Activated CD4-positive, alpha-beta T cell treated with anti-CD3 and anti-CD28 coated beads, Interleukin-10, Interleukin-2, amounts not matched to agents 100 ng/mL and 50 ng/mL, durations not matched to agents 16 hours and 8 hours (primary cell): ENCODE data around the gene CAMTA1.

Source experiments
- DNase-seq: peaks from one replicate; pipeline ENCODE4 v3.0.0-alpha.2; 2020

CAMTA1 gene

DNA sequence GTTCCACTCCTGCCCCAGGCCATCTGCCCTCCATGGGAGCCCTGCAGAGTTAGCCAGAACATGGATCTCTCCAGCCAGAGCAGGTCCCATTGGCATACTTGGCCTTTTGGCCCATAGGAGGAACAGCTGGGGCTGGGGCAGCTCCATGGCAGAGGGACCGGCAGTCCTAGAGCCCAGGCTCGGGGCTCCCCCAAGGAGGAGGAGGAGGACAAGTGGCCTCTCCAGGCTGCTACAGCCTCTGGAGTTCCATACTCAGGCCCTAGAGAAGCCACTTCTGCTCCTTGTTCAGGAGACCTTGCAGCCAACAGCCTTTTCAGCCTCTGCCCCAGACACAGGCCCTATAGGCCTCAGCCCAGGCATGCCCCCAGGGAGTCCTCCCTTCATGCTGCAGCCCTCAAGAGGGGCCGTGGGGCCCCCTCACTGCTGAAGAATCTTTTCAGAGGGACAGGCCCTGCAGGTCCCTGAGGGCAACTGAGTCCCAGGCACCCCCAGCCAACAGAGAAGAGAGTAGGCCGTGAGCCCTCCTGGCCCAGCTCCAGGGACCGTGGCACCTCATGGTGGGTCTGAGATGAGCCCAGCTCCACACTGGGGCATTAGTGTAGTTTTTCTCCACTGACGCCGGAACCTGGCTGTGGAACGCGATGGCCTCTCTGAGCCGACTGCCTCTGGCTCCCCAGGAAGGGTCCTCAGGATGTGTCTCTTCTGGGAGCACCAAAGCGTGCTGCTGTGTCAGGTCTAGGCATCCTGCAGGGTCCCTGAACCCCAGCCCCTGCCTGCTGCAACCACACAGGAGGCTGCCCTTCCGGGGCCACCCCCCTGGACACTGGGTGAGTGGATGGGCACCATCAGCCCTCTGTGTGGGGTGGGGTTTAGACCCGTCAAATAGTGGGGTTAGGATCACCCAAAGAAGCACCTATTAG, 688.2 kb downstream of the CAMTA1 start:
- no peak for DNase-seq

DNA sequence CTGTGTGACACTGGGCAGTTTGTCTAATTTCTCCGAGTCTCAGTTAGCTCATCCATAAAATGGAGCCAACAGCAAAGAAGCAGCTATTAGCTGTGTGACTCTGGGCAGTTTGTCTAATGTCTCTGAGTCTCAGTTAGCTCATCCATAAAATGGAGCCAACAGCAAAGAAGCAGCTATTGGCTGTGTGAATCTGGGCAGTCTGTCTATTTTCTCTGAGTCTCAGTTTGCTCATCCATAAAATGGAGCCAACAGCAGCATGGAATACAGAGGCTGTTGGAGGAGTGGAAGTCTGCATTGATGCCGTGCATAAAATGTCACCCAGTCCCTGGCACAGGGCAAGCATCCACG, 688.9 kb downstream of the CAMTA1 start:
- DNase-seq, result no peak

DNA sequence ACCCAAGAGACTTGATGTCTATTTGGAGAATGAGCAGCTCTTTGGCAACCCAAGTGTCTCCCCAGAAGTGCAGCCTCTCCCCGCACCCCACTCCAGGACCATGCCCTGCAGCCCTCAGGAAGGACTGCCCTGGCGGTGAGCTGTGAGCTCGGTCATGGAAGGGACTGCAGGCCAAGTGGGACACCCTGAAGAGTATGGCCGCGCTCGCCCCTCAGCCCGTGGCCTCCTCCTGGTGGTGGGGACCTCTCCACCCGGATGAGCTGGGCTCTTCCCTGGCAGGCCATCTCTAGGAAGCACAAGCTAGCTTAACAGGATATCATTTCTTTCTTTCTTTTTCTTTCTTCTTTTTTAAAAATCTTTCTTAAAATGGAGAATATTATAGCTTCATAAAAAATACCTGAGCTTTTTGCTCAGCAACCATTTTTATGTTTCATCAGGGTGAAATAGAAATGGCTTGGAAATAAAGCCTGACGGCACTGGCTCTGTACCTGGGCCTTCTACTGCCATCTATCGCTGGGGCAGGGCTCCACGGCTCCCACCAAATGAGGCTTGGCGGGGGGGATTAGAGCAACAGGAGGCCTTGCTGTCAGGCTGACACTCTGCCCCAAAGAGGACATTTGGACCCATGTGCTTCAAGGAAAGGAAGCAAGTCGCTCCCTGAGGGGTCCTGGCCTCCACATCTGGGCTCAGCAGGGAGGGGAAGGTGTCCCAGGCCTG, 689.7 kb downstream of the CAMTA1 start:
- no peak for DNase-seq

DNA sequence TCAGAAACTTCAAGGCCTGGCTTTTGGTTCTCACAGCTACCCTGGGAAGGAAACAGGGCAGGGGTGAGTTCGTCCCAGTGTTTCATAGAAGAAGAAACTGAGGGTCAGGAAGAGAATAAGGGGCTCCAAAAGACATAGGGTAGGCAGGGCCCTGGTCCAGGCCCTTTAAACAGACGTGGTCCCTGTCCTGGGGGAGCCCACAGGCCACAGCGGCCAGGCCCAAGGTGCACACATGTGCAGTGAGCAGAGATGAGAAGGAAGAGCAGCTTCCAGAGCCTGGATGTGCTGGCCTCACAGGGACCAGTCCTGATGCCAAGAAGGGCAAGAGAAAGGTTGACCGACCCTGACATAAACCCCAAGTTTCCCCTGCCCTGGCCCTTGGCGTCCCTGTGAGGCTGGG, 690.4 kb downstream of the CAMTA1 start:
- no peak for DNase-seq

DNA sequence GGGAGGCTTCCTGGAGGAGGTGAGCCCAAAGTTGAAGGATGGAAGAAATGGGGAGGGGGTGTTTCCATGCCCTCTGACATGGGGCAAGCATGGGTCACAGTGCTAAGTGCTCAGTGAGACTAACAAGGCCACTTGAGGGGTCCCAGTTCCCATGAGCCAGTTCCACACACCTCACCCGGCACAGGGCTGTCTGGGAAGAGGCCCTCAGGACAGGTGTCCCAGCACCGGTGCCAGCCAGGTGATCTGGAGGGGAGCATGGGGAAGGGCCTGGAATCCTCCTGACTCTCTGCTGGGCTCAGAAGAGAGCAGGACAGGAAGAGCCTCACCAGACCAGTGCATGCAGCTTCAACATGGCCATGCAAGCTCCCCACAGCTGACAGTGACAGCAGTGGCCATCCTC, 691.1 kb downstream of the CAMTA1 start:
- no peak for DNase-seq

DNA sequence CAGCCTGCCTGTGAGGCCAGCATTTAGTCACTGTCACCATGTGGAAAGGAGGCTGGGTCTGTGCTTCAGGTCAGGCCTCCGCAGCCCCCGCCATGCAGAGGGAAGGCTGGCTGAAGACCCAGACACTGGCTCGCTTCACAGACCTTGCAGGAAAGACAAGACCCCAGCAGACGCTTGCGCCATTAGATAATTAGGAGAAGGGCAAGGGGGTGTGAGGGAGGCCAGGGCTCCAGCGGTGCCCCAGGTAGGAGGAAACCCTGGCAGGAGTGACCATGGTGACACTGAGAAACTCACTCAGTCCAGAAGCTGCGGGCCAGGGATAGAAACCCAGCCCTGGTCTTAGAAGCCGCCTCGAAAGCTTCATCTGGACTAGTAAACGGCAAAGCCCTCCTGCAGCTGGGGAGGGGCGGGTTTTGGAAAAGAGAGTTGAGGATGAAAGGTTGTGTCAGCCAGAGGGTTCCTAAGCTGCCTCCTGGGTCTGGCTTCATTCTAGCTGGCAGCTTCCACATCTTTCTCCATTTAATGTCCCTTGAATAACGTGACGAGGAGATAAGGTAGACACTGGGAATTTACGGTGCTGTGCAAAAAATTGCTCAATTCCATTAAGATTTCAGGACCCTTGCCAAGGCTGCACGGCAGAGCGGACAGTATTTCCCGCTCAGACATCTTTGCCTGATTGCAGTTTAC, 691.8 kb downstream of the CAMTA1 start:
- DNase-seq, result no peak

DNA sequence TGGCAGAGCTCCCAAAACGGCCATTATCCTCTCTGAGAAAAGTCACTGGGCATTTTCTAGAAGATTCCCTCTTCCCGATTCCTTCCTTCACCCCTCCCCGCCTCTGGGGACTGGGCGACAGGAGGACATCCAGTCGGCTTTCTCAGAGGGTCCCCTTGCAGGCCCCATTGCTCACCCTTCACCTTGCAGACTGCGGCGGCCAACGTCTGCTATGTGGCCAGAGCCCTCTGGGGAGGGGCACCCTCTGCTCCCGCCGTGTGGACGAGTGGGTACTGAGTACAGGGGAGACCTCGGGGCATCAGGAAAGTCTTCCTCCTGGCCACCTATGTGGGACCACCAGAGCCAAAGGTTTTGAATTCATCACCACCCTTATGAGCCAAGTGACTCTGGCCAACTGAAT, 692.3 kb downstream of the CAMTA1 start:
- DNase-seq, result no peak

DNA sequence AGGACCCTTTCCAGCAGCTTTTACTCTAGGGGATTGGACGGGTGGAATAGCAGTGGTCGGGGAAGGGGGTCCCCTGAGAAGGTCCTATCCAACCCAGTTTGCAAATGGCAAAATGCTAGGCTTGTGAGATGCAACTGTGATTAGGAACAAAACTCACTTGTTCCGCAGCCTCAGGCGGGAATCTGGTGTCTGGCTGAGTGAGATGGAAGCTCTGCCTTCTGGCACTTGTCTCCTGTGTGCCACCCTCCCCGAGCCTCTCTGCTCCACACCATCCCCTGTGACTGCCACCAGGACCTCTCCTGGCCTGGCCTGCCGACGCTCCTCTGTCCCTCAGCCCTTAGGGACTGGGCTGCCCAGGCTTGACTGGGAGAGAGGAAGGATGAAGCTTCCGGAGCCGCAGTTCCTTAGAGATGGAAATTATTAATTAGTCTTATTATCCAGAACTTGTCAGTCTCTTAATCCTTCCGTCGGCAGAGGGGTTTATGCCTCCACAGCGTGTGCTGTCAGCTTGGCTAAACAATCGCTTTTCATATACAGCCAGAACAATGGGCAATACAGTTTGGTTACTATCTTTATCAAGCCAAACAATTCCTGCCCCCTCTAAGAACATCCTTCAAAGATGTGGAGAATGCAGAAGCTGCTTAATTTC, 693.0 kb downstream of the CAMTA1 start:
- no peak for DNase-seq

DNA sequence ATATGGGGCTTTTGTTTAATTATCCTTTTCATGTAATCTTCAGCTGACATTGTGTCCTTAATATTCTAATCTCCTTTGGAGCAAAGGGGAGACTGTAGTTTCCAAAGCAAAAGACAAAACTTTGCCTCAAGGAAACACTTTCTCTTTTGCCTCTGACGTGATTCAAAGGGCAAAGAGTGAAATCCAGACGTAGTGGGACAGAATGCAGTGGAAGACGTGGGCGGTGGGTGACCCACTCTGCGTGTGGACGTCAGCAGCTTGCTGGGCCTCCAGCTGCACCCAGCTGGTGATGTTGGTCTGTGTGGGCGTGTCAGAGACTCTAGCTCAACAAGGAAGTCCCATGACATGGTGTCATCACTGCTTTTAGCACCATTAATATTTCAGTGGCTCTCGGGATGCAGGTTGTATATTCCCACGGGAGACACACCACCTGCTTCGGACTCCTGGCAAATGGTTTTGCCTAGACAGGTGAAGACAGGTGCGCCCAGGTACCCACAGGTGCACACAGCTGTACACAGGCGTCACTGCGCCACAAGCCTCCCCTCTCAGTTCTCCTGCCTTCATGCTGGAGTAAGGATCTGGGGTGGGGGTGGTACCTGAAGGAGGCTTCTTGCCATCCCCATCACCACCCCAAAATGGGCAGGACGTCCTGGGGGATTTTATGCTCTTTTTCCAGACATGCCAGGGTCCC, 693.7 kb downstream of the CAMTA1 start:
- no peak for DNase-seq

DNA sequence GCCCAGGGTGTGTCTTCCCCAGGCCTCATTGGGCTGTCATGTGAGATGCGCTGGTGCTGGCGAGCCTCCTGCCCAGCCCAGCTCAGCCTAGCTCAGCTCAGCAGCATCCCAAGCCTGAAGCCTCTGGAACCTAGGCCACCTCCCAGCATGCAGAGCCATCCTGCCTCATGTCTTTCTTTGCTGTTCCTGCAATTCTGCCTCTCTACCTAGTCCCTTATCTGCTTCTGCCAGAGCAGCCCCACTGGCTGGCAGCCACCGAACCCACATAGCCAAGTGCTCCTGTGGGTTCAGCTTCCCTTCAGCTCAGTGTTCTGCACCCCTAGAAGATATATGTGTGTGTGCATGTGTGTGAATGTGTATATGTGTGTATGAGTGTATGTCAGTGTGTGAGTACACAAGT, 694.3 kb downstream of the CAMTA1 start:
- no peak for DNase-seq

DNA sequence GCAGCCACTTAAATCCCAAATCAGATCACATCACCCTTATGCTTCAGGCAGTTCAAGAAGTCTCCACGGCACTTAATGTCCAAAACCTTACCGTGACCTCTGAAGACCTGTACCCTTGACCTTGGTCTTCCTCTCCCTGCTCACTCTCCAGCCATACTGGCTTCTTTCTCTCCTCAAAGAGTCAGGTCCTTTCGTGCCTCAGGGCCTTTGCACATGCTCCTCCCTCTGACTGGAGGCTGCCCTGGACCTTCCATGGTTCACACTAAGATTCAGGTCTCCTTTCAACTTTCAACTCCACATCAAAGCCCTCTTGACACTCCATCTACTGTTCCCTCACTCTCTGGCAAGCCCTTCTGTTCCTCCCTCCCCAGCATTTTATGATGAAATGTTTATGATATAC, 695.9 kb downstream of the CAMTA1 start:
- DNase-seq, result no peak

DNA sequence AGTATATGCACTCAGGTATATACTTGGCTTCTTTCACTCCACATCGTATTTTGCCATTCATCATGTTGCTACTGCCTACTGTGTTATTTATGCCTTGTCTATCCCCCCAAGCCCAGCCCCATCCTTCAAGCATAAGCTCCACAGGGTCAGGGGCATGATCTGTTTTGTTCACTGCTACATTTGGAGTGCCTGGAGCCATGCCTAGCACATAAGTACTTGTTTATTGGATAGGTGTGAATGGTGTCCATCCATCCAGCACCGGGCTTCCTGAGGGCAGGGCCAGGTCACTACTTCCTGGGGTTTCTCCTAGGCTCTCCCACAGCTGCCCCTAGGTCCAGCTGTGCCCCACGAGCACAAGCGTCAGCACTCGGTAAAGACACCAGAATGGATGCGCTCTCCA, 696.8 kb downstream of the CAMTA1 start:
- DNase-seq, result no peak

DNA sequence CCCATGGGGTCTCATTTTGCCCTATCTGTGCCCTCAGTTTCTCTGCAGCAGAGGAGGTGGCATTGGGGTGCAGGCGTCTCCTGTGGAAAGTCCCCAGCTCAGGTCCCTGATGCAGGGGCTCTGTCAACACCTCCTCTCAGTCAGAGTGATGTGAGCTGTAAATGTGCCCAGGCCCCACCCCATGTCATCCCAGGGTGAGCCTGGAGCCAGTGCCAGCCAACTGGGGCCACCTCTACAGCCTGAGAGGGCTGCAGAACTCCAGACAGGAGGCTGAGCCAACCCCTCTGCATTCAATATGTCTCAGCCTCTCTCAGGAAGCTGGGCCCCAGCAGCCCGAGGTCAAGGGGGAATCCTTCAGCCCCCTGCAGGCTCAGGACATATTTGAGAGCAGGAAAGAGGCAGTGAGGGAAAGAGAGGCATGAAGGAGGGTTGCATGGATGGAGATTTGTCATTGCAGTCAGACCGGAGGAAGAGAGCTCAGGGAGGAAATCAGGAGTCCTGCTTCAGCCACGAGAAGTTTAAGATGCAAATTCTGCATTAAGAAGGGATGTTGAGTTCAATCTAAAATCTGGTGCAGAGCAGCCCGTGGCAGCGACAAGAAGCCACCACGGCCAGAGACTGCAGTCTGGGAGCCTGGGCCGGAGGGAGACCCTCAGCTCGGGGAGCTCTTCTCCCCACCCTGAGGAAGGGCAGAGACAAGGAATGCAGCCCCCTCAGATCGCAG, 697.7 kb downstream of the CAMTA1 start:
- no peak for DNase-seq

DNA sequence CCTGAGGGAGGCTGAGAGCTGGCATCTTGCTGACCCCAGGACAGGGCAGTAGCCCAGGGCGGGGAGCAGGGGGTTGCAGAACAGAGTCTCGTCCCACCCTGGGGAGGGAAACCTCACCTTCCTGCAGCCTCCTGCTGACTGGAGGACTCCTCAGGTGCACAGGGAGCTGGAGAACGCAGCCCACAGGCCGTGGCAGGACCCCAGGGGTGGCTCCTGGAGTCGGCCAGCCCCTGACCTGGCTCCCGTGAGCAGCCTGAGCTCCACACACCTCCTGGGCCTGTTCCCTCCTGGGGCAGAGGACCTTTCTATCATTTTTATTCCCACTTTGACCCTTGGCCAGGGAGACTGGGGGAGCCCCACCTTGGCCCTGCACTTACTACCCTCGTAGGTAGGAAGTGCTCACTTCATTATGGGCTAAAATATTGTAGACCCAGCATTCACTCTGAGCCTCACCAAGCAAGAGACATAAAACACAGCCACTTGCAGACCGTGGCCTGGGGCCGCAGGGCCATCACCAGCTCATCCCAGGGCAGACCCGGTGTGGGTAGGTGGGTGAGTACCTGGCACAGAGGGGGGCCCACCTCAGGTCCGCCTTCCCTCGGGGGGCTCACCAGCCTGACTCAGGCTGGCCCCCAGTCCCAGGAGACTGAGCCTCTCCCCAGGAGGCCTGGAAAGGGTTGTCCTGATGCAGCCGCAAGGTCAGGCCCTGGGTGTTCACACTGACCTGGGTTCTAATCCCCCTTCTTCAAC, 698.6 kb downstream of the CAMTA1 start:
- DNase-seq, result no peak

DNA sequence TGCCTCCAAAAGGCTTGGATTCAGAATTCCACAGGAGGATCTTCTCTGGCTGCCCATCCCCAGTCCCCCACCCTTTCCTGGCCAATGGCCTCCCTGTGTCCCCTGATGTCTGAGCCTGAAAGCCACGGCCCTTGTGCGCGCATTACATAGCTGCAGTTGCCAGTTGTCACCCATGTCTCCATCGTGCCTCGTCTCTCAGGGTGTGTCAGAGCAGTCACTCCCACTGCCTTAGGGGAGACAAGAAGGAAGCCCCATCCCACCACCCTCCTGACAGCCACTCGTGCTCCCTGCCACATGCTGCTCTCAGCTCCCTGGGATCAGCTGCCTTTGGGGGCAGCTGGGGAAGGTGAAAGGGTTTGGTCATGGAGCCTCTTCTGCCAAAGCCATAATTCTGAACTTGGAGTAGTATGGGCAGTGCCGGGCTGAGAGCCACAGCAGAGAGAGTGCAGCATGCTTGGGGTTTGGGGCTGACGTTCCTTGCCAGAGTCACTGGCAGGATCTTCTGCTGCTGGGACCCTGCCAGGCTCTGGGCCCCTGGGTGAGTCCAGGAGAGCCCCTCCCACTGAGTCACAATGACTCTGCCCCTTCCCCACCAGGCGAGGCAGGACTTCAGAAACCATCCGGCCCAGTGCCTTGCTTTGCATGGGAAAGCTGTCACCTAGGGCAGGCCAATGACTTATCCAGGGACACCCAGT, 700.0 kb downstream of the CAMTA1 start:
- no peak for DNase-seq

DNA sequence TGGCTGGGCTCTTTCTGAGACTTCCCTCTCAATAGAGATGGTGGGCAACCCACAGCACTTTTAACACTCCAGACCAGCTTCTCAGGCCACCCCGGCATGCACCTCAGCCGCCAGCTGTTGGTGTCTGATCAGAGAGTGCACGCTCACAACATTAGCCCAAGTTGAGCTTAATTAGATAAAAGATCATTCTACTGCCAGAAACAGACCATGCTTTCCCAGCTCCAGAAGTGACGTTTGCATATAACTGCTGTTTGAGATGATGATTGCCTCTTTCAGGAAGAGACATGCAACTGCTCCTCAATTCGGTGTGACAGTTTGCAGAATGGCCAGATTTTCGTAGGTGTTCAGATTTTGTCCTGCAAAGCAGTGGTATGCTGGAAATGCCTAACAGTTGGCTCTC, 700.6 kb downstream of the CAMTA1 start:
- DNase-seq, result no peak

DNA sequence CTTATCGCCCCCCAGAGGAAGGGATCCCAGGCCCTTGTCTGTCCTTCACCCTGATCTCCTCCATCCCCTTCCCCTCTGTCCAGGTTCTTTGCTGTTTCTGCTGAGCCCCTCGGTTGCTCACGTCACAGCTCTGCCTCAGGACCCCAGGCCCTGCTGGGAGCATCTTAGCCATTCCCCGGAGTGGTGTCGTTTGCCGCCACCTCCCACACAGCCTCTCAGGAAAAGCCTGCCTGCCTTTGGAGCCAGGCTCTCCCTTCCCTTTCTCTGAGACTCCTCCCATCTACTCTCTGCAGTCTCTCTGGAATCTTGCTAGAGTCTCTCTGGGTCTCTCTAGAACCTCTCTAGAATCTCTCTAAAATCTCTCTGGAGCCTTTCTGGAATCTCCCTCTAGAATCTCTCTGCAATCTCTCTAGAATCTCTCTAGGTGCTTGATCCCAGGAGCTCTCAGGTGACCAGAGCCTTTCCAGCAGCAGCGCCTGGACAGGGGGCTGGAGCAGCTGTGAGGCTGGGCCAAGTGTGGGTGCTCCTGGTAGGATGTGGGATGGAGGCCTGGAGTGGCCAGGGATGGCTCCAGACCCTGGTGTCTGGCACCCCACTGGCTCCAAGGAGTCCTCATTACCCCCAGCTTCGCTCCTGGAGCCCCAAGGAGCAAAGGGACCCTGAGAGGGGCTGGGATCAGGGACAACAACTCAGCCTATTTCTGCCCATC, 702.7 kb downstream of the CAMTA1 start:
- no peak for DNase-seq

DNA sequence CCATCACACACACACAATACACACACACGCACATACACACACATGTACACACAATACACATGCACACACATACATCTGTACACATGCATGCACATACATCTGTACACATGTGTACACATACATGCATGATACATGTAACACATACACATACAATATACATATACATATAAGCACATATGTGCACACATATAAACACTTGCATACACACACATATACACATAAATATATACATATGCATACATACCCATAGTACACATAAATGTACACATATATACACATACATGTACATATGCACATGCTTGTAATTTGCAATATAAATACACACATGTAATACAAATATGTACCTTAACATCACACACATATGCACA, 703.2 kb downstream of the CAMTA1 start:
- no peak for DNase-seq

DNA sequence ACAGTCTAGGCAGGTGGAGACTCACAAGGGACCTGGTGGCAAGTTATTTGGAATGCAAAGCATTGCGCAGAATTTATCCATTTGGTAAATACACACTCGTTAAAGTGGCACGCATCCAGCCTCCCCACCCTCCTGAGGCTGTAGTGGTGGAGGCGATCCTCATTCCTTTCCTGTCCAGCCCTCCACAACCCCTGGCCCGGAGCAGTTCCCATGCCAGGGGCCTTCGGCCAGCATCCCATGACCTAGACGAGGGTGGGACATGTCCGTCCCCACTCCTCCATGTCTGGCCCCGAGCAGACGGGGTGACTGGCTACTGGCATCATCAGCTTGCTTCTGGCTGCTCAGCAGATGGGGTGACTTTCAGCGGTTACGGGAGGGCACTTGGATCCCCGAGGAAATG, 704.3 kb downstream of the CAMTA1 start:
- no peak for DNase-seq

DNA sequence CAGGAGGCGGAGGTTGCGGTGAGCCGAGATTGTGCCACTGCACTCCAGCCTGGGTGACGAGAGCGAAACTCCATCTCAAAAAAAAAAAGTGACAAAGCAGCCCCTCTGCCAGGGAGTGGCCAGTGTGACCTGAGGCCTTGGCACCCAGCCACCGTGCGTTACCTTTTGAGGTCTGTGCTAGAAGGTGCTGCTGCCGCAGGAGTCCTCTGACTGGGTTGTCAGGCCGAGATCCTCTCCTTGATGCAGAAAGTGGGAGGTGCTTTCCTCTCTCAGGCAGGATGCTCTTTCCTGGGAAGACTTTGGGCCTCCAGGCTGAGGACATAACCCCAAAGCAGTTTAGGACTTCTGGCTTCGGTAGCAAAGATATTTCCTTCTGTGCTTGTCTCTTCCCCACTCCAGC, 705.3 kb downstream of the CAMTA1 start:
- DNase-seq, result no peak
